Left renal pelvis (tissue), 4 donors: ENCODE results near the gene DENND1B. TPM values are rescaled to one million over a fixed set of nuclear protein-coding genes. Genes with fewer than 3 reads are reported as not detected.
A peak's percentile ranks its signal among the peaks of the same experiment; 100 is the strongest.

Experiments
- DNase-seq, 4 donors: peaks; one replicate each; pipeline ENCODE4 v3.0.0-alpha.2; 2013; ENCODE audit warnings: low read depth in 4 of 4, low spot score in 3 of 4
- polyA plus RNA-seq, 4 donors: library from polyadenylated mRNA; unstranded; fragments of 120-200 nt; gene quantifications; one replicate each; pipeline ENCODE4 v1.2.1, GENCODE V29; 2013; ENCODE audit not compliant: insufficient read length in 4 of 4

DENND1B gene
- polyA plus RNA-seq, 4 donors = 9.0 to 15.6 (median 12.5) TPM

DNA sequence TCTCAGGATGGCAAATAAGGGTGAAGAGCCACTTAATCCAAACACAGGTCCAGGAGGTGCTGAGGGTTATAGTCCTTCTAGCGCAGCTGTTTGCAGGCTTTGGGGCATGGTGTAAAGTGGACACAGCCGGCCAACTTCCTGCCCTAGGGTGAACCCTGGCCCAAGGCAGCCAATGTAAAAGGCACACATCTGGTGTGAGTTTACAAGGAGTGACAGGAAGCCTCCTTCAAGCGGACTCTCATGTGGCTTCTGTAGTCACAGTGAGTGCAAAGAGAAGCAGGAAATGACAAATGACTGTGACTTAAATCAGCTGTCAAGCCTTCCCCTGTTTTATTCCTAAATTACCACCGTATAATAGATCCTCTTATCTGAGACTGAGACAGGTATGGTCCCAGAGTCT is 294.2 kb downstream of the DENND1B start:
- DNase-seq = no peak

DNA sequence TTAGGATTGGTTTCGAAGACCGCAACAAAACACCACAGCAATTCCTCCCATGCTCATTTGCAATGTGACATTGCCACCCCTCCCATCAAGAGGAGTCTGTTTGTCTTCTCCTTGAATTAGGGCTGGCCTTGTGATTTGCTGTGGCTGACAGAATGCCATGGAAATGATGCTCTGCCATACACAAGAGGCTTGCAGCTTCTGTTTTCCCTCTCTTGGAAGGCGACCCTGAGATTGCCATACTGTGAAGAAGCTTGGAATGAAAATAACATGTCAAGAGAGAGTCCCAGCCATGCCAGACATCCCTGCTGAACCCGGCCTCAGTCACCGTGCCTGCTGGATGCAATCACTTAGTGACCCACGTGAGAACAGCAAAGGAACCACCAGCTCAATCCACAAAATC is 294.8 kb downstream of the DENND1B start:
- no peak for DNase-seq

DNA sequence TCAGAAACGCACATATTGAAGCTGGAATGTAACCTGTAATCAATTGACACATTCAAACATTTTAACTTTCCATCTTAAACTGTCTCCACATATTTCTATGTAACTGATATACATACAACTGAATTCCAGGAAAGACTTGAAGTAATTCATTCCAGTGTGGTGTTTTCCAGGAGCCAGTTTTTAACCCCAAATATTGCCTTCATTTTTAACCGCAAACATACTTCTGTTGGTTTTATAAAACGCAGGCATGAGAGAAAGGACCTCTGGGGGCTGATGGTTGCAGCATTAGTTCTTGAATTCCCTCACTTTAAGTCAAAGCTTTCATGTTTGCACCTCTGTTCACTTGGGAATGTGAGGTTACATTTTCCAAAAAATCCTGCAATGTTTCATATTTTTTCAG is 303.1 kb downstream of the DENND1B start:
- no peak for DNase-seq

GRCh38 chr1:197471248-197471985 is 303.9 kb downstream of the DENND1B start:
- no peak for DNase-seq

GRCh38 chr1:197470330-197470729 is 304.9 kb downstream of the DENND1B start:
- no peak for DNase-seq

- DNase-seq = no peak
Observed at GRCh38 chr1:197469620-197470210, 305.6 kb downstream of the DENND1B start.

GRCh38 chr1:197468543-197469175 is 306.6 kb downstream of the DENND1B start:
- no peak for DNase-seq

GRCh38 chr1:197467881-197468280 is 307.4 kb downstream of the DENND1B start:
- no peak for DNase-seq

GRCh38 chr1:197466813-197467212 is 308.5 kb downstream of the DENND1B start:
- no peak for DNase-seq

- DNase-seq = no peak
Observed at GRCh38 chr1:197465528-197466327, 309.6 kb downstream of the DENND1B start.

- DNase-seq = peak; percentile 12 to 34 (median 22)
Observed at GRCh38 chr1:197464044-197464443, 311.2 kb downstream of the DENND1B start.

GRCh38 chr1:197463142-197463541 is 312.1 kb downstream of the DENND1B start:
- DNase-seq = no peak

DNA sequence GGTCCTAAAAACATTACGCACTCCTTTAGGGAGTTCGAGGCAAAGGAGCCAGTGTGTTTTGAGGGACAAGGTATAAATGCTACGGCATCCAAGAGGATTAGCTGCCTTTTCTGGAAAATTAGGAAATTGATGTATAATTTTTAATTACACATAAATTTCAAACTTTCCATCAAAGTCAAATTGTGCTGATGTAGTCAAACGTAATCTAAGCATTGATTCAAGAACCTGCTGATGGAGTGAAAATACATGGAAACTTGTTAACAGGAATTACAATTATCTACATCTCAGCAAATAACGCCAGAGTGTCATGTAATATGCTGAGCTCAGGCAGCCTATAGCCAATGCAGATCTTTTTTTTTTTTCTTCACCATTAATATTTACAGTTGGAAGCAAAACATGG is 312.7 kb downstream of the DENND1B start:
- no peak for DNase-seq

Other genes with a start within 250 kb of the DENND1B start
- gene C1orf53, start 127.2 kb upstream of the DENND1B start, polyA plus RNA-seq = 1 to 10 TPM; 1.8 to 3.4 (median 2.6) TPM
- gene LHX9, start 141.9 kb upstream of the DENND1B start, polyA plus RNA-seq = under 1 TPM in 2 of 4 donors, not detected in 2; 0.03 to 0.33 TPM